Osteocyte (in vitro differentiated cells): Measurements from ENCODE around the gene CARF. TPM values are rescaled to one million over a fixed set of nuclear protein-coding genes. Genes with fewer than 3 reads are reported as not detected.
"Not testable (repeated sequence)": the region's sequence is repeated elsewhere in the genome, so short reads cannot be mapped to it uniquely, and the experiment has no call there.

Source experiments
- DNase-seq: peaks from one replicate; pipeline ENCODE4 v3.0.0; 2021; ENCODE audit warnings: mixed read lengths; ENCODE audit not compliant: unreplicated experiment; ENCODE audit errors: extremely low spot score
- H3K27ac Mint-ChIP-seq: one replicate; pipeline ENCODE4 v1.8.0; 2021; ENCODE audit warnings: mild to moderate bottlenecking, mixed read lengths; ENCODE audit not compliant: unreplicated experiment
- H3K27me3 Mint-ChIP-seq: one replicate; pipeline ENCODE4 v1.8.0; 2021; ENCODE audit warnings: mixed read lengths; ENCODE audit not compliant: unreplicated experiment
- H3K36me3 Mint-ChIP-seq: one replicate; pipeline ENCODE4 v1.8.0; 2021; ENCODE audit warnings: mixed read lengths; ENCODE audit not compliant: unreplicated experiment
- H3K4me1 Mint-ChIP-seq: one replicate; pipeline ENCODE4 v1.8.0; 2021; ENCODE audit warnings: mixed read lengths; ENCODE audit not compliant: unreplicated experiment
- H3K4me3 Mint-ChIP-seq: one replicate; pipeline ENCODE4 v1.8.0; 2021; ENCODE audit warnings: mild to moderate bottlenecking, moderate library complexity, mixed read lengths; ENCODE audit not compliant: unreplicated experiment
- H3K9me3 Mint-ChIP-seq: one replicate; pipeline ENCODE4 v1.8.0; 2021; ENCODE audit warnings: mixed read lengths; ENCODE audit not compliant: unreplicated experiment
- total RNA-seq: library from RNA; stranded (reverse); gene quantifications from 2 replicates; pipeline ENCODE4 v1.2.1, GENCODE V29; 2021
- TF ChIP-seq, protein P1 (sequence below): fragments of 200-600 bp; sonication (generic); IDR thresholded peaks from 2 replicates; pipeline ENCODE4 v1.5.0; 2021; ENCODE audit warnings: antibody characterized with exemption, mild to moderate bottlenecking, moderate library complexity

Gene CARF
- total RNA-seq, 1 donor from 2014 or later: 16.6 TPM

DNA sequence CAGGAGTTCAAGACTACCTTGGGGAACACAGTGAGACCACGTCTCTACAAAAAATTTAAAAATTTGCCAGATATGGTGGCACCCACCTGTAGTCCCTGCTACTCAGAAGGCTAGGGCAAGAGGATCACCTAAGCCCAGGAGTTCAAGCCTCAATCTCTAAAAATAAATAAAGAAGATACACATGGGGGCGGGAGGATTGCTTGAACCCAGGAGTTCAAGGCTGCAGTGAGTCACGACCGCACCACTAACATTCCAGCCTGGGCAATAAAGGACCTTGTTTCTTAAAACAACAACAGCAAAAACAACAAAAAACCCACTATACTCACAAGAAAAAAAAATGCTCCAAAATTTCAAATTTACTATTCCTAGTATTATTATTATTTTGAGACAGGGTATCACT is 30.5 kb upstream of the CARF start:
- Mint-ChIP-seq H3K9me3 (no peaks in the 10 kb centered on the region), H3K4me1 (no peaks in the 10 kb centered on the region), H3K27ac (no peak overlapping the region), H3K36me3 (peaks cover 26% of the 10 kb centered on the region), H3K27me3 (no peaks in the 10 kb centered on the region), H3K4me3 (no peak overlapping the region)
- DNase-seq: no peak
- TF ChIP-seq, protein P1, sequence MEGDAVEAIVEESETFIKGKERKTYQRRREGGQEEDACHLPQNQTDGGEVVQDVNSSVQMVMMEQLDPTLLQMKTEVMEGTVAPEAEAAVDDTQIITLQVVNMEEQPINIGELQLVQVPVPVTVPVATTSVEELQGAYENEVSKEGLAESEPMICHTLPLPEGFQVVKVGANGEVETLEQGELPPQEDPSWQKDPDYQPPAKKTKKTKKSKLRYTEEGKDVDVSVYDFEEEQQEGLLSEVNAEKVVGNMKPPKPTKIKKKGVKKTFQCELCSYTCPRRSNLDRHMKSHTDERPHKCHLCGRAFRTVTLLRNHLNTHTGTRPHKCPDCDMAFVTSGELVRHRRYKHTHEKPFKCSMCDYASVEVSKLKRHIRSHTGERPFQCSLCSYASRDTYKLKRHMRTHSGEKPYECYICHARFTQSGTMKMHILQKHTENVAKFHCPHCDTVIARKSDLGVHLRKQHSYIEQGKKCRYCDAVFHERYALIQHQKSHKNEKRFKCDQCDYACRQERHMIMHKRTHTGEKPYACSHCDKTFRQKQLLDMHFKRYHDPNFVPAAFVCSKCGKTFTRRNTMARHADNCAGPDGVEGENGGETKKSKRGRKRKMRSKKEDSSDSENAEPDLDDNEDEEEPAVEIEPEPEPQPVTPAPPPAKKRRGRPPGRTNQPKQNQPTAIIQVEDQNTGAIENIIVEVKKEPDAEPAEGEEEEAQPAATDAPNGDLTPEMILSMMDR: no peak

- DNase-seq: no peak
- TF ChIP-seq, protein P1: no peak
- Mint-ChIP-seq H3K27me3 (no peaks in the 10 kb centered on the region), H3K36me3 (peaks cover 27% of the 10 kb centered on the region), H3K4me3 (no peak overlapping the region), H3K9me3 (no peaks in the 10 kb centered on the region), H3K4me1 (no peaks in the 10 kb centered on the region), H3K27ac (no peak overlapping the region)
Measured at GRCh38 chr2:202883987-202884675, 27.9 kb upstream of the CARF start.

DNA sequence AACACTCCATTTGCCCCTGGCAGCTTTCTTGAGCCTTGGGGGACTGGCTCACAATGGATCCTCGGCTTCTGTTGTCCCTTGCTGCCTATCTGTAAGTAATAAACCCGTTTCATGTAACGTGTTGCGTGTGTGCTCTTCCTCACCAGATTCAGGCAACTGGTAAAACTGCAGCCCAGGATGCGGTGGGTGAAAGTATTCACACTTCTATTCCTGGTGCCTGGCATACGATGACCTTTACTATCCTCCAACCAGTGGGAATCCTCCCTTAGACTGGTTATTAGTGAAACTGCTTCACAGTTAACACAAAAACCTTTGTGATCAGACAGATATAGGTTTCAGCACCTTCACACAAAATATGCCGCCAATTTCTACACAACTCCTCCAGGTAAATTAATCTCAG is 26.9 kb upstream of the CARF start:
- DNase-seq: no peak
- TF ChIP-seq, protein P1: no peak
- H3K9me3 Mint-ChIP-seq: no peaks in the 10 kb centered on the region
- H3K4me1 Mint-ChIP-seq: no peaks in the 10 kb centered on the region
- H3K4me3 Mint-ChIP-seq: no peak overlapping the region
- H3K27me3 Mint-ChIP-seq: no peaks in the 10 kb centered on the region
- H3K36me3 Mint-ChIP-seq: peaks cover 27% of the 10 kb centered on the region
- no peak overlapping the region for H3K27ac Mint-ChIP-seq

- H3K9me3 Mint-ChIP-seq: peaks cover 15% of the 10 kb centered on the region
- not testable (repeated sequence) for H3K4me3 Mint-ChIP-seq
Measured at GRCh38 chr2:202905507-202905906, 6.6 kb upstream of the CARF start.

GRCh38 chr2:202908186-202908585 is 3.9 kb upstream of the CARF start:
- Mint-ChIP-seq H3K27ac (no peak overlapping the region), H3K9me3 (peaks cover 15% of the 10 kb centered on the region), H3K36me3 (peaks cover 23% of the 10 kb centered on the region), H3K27me3 (no peaks in the 10 kb centered on the region), H3K4me3 (no peak overlapping the region), H3K4me1 (peaks cover 21% of the 10 kb centered on the region)
- DNase-seq: no peak
- TF ChIP-seq, protein P1: no peak

More at GRCh38 chr2:202905507-202905906, 6.6 kb upstream of the CARF start:
- not testable (repeated sequence) for H3K27me3 Mint-ChIP-seq, DNase-seq, H3K27ac Mint-ChIP-seq
- peaks cover 28% of the 10 kb centered on the region for H3K36me3 Mint-ChIP-seq
- H3K4me1 Mint-ChIP-seq: peaks cover 14% of the 10 kb centered on the region
